ENCODE results near the gene NAV2.
"Not testable (repeated sequence)": the region's sequence is repeated elsewhere in the genome, so short reads cannot be mapped to it uniquely, and the experiment has no call there.

Gene NAV2

DNA sequence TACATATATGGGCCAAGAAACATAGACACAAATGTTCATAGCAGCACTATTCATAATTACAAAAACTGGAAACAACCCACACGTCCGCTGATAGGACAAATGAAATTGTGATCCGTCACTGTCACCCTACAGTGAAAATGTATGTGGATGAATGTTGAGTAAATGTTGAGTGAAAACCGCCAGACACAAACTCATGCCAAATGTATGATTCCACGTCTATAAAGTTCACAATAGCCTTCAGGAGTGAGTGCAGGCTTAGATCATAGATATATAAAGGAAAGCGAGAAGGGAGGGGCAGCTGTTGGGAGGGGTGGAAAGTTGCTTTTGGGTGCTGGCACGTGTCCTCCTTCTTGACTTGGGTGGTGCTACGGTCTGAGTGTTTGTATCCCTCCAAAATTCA lies 414.1 kb downstream of the NAV2 start:
- DNase-seq (ENCODE audit: low read depth): no peak

DNA sequence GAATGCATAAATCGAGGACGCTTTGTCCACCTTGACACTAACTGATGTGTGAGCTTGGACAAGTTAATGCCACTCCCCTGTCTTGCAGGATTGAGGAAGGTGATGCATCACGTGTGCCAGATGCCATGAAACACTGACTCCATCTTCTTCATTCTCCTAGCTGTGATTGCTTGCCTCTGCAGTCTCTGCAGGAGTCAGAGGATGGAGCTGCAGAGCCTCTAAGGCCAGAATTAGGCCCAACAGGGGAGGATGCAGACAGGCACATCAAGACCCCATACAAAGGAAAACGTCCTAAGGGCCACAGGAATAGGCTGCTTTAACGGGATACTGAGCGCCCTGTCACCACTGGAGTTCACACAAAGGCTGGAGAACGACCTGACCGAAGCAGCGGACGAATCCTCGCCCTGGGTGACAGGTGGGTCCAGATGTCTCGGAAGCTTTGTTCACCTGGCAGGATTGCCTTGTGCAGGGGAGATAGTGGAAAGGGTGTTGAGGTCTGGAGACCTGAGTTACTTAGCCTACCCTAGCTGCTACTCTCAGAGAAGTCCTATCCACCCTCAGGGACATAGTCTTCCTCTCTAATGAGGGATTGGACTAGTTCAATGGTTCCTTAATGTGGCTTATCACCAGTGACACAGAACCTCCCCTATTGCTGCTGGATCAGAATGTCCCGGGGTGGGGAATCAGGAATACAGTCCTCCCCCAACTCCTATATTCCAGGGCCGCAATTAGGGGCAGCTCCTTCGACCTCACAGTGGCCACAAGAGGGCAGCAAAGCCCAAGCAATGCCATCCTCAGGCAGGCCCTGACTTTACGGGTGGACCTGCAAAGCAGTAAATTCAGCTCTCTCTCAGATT lies 415.3 kb downstream of the NAV2 start:
- no peak for DNase-seq (ENCODE audit: low read depth)

GRCh38 chr11:20128528-20128825 lies 415.8 kb downstream of the NAV2 start:
- DNase-seq (ENCODE audit: low read depth): not testable (repeated sequence)

GRCh38 chr11:20129665-20130064 lies 417.0 kb downstream of the NAV2 start:
- no peak for DNase-seq (ENCODE audit: low read depth)

- no peak for DNase-seq (ENCODE audit: low read depth)
These were observed 419.4 kb downstream of the NAV2 start for GRCh38 chr11:20131788-20132666.

GRCh38 chr11:20132667-20133039 lies 420.0 kb downstream of the NAV2 start:
- DNase-seq (ENCODE audit: low read depth): no peak

- no peak for DNase-seq (ENCODE audit: low read depth)
These were observed 422.5 kb downstream of the NAV2 start for GRCh38 chr11:20134991-20135736.

- no peak for DNase-seq (ENCODE audit: low read depth)
These were observed 425.0 kb downstream of the NAV2 start for GRCh38 chr11:20137637-20138036.

- DNase-seq (ENCODE audit: low read depth): no peak
These were observed 426.1 kb downstream of the NAV2 start for GRCh38 chr11:20138707-20139106.

DNA sequence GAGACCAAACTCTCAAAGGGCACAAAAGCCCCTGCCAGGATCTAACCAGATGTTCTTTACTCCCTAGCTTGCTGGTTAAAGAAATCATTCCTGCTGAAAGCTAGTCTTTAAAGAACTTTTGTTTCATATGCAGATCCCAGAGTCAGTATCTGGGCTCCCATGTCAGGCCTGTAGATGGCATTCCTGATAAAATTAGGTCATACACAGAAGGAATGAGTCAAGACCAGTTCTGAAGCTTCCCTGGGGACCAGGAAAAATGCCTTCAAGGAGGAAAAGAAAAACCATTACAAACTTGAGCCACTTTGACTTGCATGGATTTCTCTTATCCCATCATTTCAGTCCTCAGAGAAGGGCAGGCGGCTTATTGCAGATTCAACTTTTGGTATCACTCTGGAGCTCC lies 441.7 kb downstream of the NAV2 start:
- DNase-seq (ENCODE audit: low read depth): no peak

DNA sequence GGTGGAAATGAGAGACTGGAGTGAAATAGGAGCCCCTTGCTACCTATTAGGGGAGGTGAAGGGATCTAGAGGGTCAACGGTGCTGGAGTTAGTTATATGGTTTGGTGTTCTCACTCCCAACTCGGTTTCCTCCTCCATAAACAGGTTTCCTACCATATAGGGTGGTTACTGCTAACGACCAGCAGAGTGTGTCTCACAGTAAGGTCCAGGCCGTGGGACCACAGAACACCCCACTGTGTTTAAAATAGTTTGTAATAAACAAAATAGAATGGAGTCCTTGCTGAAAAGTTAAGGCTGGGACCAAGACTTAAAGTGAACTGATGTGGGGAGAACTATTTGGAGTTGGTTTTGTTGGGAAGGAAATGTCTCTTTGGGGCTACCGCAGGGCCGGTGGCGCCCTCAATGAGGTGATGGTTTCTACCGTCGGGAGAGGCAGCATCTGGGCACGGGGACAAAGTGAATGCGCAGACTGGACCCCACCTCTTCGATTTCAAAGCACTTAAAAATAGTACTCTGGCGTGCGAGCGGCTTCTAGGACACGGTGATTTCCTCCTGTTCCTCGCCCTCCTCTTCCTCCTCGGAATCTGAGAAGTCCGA lies 443.1 kb downstream of the NAV2 start:
- no peak for DNase-seq (ENCODE audit: low read depth)

GRCh38 chr11:20156280-20156875 lies 443.7 kb downstream of the NAV2 start:
- DNase-seq (ENCODE audit: low read depth): no peak

DNA sequence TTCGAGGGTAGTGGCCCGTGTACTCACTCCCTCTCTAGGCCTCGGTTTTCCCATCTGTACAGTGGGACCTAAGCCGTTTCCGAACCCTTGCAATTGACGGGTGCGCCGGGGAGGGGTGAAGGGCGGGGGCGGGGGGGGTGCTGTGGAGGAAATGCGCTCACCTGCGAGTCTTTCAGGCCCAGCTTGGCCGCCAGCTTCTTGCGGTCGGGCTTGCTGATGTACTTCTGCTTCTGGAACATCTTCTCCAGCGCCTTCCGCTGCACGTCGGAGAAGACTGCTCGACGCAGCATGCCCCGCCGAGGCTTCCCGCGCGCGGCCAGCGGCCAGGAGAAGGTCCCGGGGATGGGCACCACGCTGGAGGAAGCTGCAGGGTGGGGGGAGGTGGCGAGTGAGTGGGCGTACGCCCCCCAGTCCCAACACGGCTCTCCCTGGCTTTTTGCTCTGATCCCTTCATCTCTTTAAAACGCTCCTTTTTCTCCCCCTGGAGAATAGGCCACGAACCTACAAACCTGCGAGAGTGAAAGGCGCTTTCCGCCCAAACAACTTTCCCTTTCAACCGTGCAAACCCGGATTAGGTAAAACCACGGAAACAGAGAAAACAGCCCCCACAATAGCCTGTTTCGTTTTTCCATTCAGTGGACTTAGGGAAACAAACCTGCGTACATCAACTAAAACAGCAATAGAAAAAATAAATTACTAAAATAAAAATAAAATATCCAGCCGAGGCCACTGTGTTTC lies 444.4 kb downstream of the NAV2 start:
- no peak for DNase-seq (ENCODE audit: low read depth)

DNA sequence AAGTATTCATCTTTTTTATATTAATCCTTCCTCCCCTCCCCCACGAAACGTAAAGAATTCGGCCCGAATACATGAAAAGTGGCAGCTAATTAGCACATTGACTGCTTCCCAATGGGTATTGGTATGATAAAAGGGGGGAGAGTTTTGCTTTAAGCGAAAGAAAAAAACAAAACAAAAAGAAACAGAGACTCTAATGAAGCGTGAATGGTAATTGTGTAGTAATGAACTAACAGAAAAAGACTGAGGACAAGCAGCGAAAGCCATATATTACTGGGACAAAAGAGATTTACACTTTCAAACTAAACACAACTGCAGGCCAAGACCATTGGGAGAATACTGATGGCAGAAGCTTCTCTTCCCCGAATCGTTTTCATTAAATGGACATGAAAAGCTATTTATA lies 445.1 kb downstream of the NAV2 start:
- DNase-seq (ENCODE audit: low read depth): no peak

- no peak for DNase-seq (ENCODE audit: low read depth)
These were observed 446.1 kb downstream of the NAV2 start for GRCh38 chr11:20158597-20159257.

- no peak for DNase-seq (ENCODE audit: low read depth)
These were observed 447.1 kb downstream of the NAV2 start for GRCh38 chr11:20159466-20160381.

GRCh38 chr11:20160425-20161229 lies 448.0 kb downstream of the NAV2 start, which contains the start of gene DBX1:
DBX1 (minus strand) TSS chr11:20160475; CDS start chr11:20160324, 151 bp downstream.
- DNase-seq (ENCODE audit: low read depth): no peak

DNA sequence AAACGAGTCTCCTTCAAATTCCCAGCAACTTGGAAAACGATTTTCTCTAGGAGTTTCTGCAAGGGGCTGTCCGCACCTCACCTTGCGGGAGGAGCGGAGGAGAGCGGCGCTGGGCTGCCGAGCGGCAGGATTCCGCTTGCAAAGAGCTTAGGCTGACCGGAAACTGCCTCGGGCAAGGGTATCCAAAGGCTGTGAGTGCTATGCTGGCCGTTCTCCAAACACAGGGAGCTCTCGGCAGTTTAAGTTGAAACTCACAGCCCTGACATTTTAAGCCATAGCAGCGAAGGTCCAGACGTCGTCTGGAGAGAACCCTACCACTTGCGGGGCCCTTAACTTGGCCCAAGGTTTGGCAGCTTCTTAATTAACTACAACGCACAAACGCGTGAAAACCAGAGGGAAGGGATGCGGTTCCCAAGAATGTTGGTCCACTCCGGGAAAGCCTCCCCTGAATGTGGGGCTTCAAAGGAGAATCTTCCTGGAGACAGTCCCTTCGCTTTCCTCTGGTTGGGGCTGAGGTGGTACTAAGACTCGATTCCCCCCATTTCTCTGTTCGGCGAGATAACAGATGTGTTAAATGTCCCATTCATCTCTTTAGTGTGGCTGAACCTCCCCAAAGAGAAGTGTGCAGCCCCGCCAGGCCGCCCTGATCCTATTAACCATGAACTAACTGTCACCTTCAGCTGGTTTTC lies 448.7 kb downstream of the NAV2 start:
- DNase-seq (ENCODE audit: low read depth): no peak

Data from non-pigmented ciliary epithelial cell (primary cell).